ENCODE data around the gene BBS9.

BBS9 gene

GRCh38 chr7:33339074-33339790, 209.9 kb downstream of the BBS9 start:
- Histone ChIP-seq H3K9me3 (replicated peaks in 1 of 11) (no peaks in the 10 kb centered on the region), H3K36me3 (no peaks in the 10 kb centered on the region), H3K9ac (no peak overlapping the region), H3K4me3 (no peak overlapping the region), H3K27ac (no peak overlapping the region), H4K20me1 (no peaks in the 10 kb centered on the region), H3K4me1 (peaks cover 0 to 10% (median 0%) of the 10 kb centered on the region in 10 experiments; a peak in 3 of 20 replicates), H3K27me3 (no peaks in the 10 kb centered on the region), H3K4me2 (peak overlapping the region in 3 of 11 experiments; percentile 15 to 32 (median 23); a peak in 3 of 22 replicates)
- no peak for TF ChIP-seq Cebpa-rat (IDR thresholded peaks at IDR 0.05)

- TF ChIP-seq Cebpa-rat (IDR thresholded peaks at IDR 0.05), result no peak
Observed at GRCh38 chr7:33346055-33346454, 216.7 kb downstream of the BBS9 start.

GRCh38 chr7:33350577-33350976, 221.2 kb downstream of the BBS9 start:
- Histone ChIP-seq H3K9me3 (replicated peaks in 1 of 11) (no peaks in the 10 kb centered on the region; a peak in 1 of 22 replicates), H3K27ac (no peak overlapping the region), H3K4me3 (no peak overlapping the region), H3K4me1 (no peaks in the 10 kb centered on the region), H3K27me3 (no peaks in the 10 kb centered on the region), H3K4me2 (no peak overlapping the region), H3K9ac (no peak overlapping the region), H3K36me3 (peaks cover 0 to 4% (median 0%) of the 10 kb centered on the region in 11 experiments; a peak in 2 of 22 replicates), H4K20me1 (no peaks in the 10 kb centered on the region)
- no peak for TF ChIP-seq Cebpa-rat (IDR thresholded peaks at IDR 0.05)

More at GRCh38 chr7:33346055-33346454, 216.7 kb downstream of the BBS9 start:
- Histone ChIP-seq H3K4me1 (no peaks in the 10 kb centered on the region), H4K20me1 (no peaks in the 10 kb centered on the region), H3K9me3 (replicated peaks in 1 of 11) (no peaks in the 10 kb centered on the region), H3K27ac (no peak overlapping the region), H3K4me2 (no peak overlapping the region), H3K9ac (no peak overlapping the region), H3K4me3 (no peak overlapping the region), H3K36me3 (peaks cover 0 to 4% (median 0%) of the 10 kb centered on the region in 11 experiments; a peak in 2 of 22 replicates), H3K27me3 (no peaks in the 10 kb centered on the region)

- no peak for TF ChIP-seq Cebpa-rat (IDR thresholded peaks at IDR 0.05)
- Histone ChIP-seq H3K36me3 (peaks cover 0 to 4% (median 0%) of the 10 kb centered on the region in 11 experiments; a peak in 2 of 22 replicates), H3K27ac (no peak overlapping the region), H3K27me3 (no peaks in the 10 kb centered on the region), H3K9me3 (replicated peaks in 1 of 11) (no peaks in the 10 kb centered on the region; a peak in 1 of 22 replicates), H3K4me1 (no peaks in the 10 kb centered on the region), H3K4me3 (no peak overlapping the region), H3K9ac (no peak overlapping the region), H3K4me2 (no peak overlapping the region), H4K20me1 (no peaks in the 10 kb centered on the region)
Observed at GRCh38 chr7:33351709-33352108, 222.3 kb downstream of the BBS9 start.

- peaks cover 0 to 3% (median 0%) of the 10 kb centered on the region in 11 experiments; a peak in 2 of 22 replicates for H3K36me3 ChIP-seq
- H3K9me3 ChIP-seq (replicated peaks in 1 of 11), result no peaks in the 10 kb centered on the region; a peak in 1 of 22 replicates
- no peaks in the 10 kb centered on the region for H3K4me1 ChIP-seq
- no peak for TF ChIP-seq Cebpa-rat (IDR thresholded peaks at IDR 0.05)
- H3K9ac ChIP-seq, result no peak overlapping the region
- no peaks in the 10 kb centered on the region for H3K27me3 ChIP-seq
- H3K27ac ChIP-seq, result no peak overlapping the region
- no peak overlapping the region for H3K4me3 ChIP-seq
- no peak overlapping the region for H3K4me2 ChIP-seq
- H4K20me1 ChIP-seq, result no peaks in the 10 kb centered on the region
Observed at GRCh38 chr7:33354201-33354600, 224.8 kb downstream of the BBS9 start.

GRCh38 chr7:33355386-33355785, 226.0 kb downstream of the BBS9 start:
- no peaks in the 10 kb centered on the region for H4K20me1 ChIP-seq
- H3K27ac ChIP-seq, result no peak overlapping the region
- no peaks in the 10 kb centered on the region; a peak in 1 of 22 replicates for H3K9me3 ChIP-seq (replicated peaks in 1 of 11)
- H3K4me1 ChIP-seq, result no peaks in the 10 kb centered on the region
- no peak overlapping the region for H3K4me3 ChIP-seq
- H3K36me3 ChIP-seq, result no peaks in the 10 kb centered on the region; a peak in 1 of 22 replicates
- no peak for TF ChIP-seq Cebpa-rat (IDR thresholded peaks at IDR 0.05)
- H3K9ac ChIP-seq, result no peak overlapping the region
- no peak overlapping the region for H3K4me2 ChIP-seq
- H3K27me3 ChIP-seq, result no peaks in the 10 kb centered on the region

GRCh38 chr7:33356336-33356735, 227.0 kb downstream of the BBS9 start:
- no peak overlapping the region for H3K9ac ChIP-seq
- no peaks in the 10 kb centered on the region; a peak in 1 of 22 replicates for H3K36me3 ChIP-seq
- H4K20me1 ChIP-seq, result no peaks in the 10 kb centered on the region
- no peak overlapping the region for H3K27ac ChIP-seq
- no peak overlapping the region for H3K4me3 ChIP-seq
- H3K4me2 ChIP-seq, result no peak overlapping the region
- no peaks in the 10 kb centered on the region; a peak in 1 of 22 replicates for H3K9me3 ChIP-seq (replicated peaks in 1 of 11)
- no peak for TF ChIP-seq Cebpa-rat (IDR thresholded peaks at IDR 0.05)
- H3K4me1 ChIP-seq, result no peaks in the 10 kb centered on the region
- no peaks in the 10 kb centered on the region for H3K27me3 ChIP-seq

GRCh38 chr7:33357846-33358245, 228.5 kb downstream of the BBS9 start:
- Histone ChIP-seq H3K4me1 (no peaks in the 10 kb centered on the region), H3K4me2 (no peak overlapping the region), H3K36me3 (no peaks in the 10 kb centered on the region), H3K9ac (no peak overlapping the region), H3K4me3 (no peak overlapping the region), H3K27me3 (no peaks in the 10 kb centered on the region), H3K27ac (no peak overlapping the region), H4K20me1 (no peaks in the 10 kb centered on the region), H3K9me3 (replicated peaks in 1 of 11) (no peaks in the 10 kb centered on the region)
- no peak for TF ChIP-seq Cebpa-rat (IDR thresholded peaks at IDR 0.05)

- H3K27me3 ChIP-seq, result no peaks in the 10 kb centered on the region
- H3K9ac ChIP-seq, result no peak overlapping the region
- H3K4me3 ChIP-seq, result no peak overlapping the region
- no peaks in the 10 kb centered on the region; a peak in 1 of 22 replicates for H3K36me3 ChIP-seq
- TF ChIP-seq Cebpa-rat (IDR thresholded peaks at IDR 0.05), result no peak
- no peaks in the 10 kb centered on the region for H4K20me1 ChIP-seq
- peaks cover 0 to 9% (median 0%) of the 10 kb centered on the region in 10 experiments; a peak in 1 of 20 replicates for H3K4me1 ChIP-seq
- H3K9me3 ChIP-seq (replicated peaks in 1 of 11), result no peaks in the 10 kb centered on the region; a peak in 1 of 22 replicates
- peak overlapping the region in 2 of 11 experiments; percentile 5 to 7; a peak in 3 of 22 replicates for H3K4me2 ChIP-seq
- no peak overlapping the region for H3K27ac ChIP-seq
Observed at GRCh38 chr7:33369888-33370287, 240.5 kb downstream of the BBS9 start.

- no peak overlapping the region for H3K27ac ChIP-seq
- no peak overlapping the region for H3K4me3 ChIP-seq
Observed at GRCh38 chr7:33373195-33373594, 243.8 kb downstream of the BBS9 start.

More at GRCh38 chr7:33373195-33373594, 243.8 kb downstream of the BBS9 start:
- H3K9ac ChIP-seq, result no peak overlapping the region
- H3K9me3 ChIP-seq (replicated peaks in 1 of 11), result no peaks in the 10 kb centered on the region; a peak in 1 of 22 replicates
- H4K20me1 ChIP-seq, result no peaks in the 10 kb centered on the region
- H3K27me3 ChIP-seq, result no peaks in the 10 kb centered on the region
- H3K36me3 ChIP-seq, result no peaks in the 10 kb centered on the region
- H3K4me1 ChIP-seq, result peaks cover 0 to 9% (median 0%) of the 10 kb centered on the region in 10 experiments; a peak in 1 of 20 replicates
- no peak for TF ChIP-seq Cebpa-rat (IDR thresholded peaks at IDR 0.05)
- H3K4me2 ChIP-seq, result no peak overlapping the region

Measured in BLaER1 treated with 17β-estradiol and CSF1 and Interleukin-3, amounts not matched to agents 10 nM and 100 nM (cell line).